ENCODE data around the gene ABTB1. TPM values are rescaled to one million over a fixed set of nuclear protein-coding genes. Genes with fewer than 3 reads are reported as not detected.

ABTB1 gene
- total RNA-seq, 1 donor from 2014 or later: 3.6 TPM

DNA sequence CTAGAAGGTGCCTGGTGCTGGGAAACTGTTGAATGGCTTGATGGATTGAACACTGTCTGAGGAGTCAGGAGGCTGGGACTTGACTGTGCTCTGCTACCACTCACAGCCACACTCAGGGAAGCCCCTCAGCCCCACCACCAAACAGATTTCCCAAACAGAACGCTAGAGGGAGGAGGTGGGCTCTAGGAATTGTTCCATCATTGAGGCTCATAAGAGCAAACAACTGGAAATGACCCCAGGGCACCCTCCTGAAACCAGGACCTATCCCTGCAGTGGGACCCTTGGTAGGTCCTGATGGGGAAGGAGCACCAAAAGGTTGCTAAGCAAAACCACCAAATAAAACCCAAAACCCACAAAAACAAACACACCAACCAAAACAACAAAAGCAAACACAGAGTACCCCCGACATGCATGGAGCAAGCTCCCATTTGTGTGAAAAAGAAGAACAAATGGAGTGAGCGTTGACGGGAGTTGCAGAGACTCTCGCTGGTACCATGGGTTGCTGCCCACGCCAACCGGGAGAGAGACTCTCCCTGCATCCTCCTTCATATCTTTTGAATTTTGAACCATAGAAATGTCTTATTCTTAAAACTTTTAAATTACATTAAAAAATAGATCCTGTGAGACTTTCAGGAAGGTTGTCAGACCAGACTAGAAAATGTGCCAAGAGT is 45.6 kb downstream of the ABTB1 start:
- DNase-seq (ENCODE audit: low read depth): no peak

- no peak for DNase-seq (ENCODE audit: low read depth)
Measured at GRCh38 chr3:127718916-127719290, 46.2 kb downstream of the ABTB1 start.

DNA sequence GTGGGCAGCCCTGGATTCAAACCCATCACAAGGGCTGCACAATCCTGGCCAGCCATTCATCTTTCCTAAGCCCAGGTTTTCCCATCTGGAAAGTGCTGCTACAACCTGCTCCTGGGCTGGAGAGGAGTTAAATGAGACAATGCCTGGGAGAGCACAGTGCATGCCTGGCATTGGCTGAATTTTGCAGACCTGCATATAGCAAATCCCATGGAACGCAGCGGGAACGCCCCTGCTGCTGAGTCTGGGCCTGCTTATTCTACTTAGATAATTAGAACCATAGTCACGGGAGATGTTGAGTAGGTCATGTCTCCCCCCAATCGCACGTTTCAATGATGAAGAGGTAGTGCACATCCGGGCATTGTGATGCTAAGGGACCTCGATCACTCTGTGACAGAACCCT is 46.6 kb downstream of the ABTB1 start:
- no peak for DNase-seq (ENCODE audit: low read depth)

DNA sequence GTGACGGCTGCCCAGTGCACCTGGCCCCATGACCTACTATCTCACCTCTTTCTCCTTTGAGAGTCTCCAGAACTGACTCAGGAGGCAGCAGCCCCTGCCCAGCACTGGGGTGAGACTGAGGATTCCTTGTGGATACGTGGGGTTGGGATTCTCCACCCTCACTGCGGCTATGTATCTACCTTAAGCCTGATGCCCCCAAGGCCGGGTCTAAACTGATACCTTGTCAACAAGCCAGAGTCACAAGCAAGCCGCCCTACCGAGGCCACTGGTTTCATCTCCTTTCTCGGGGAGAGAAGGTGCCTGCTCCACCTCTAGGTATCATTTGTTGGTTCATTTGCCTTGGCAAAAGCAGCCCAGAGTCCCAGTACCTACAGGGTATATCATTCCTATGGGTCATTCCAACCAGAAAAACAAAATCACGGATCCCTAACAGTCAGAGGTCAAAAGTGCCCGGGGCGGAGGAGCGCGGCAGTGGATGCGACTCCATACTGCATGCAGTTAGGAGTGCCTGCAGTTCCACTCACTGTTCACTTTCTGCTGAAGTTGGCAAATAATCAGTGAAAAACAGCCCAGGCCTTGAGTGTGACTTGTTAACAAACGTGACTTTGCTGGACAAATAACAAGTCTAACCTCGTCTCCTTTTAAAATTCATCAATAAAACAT is 47.5 kb downstream of the ABTB1 start:
- no peak for DNase-seq (ENCODE audit: low read depth)

DNA sequence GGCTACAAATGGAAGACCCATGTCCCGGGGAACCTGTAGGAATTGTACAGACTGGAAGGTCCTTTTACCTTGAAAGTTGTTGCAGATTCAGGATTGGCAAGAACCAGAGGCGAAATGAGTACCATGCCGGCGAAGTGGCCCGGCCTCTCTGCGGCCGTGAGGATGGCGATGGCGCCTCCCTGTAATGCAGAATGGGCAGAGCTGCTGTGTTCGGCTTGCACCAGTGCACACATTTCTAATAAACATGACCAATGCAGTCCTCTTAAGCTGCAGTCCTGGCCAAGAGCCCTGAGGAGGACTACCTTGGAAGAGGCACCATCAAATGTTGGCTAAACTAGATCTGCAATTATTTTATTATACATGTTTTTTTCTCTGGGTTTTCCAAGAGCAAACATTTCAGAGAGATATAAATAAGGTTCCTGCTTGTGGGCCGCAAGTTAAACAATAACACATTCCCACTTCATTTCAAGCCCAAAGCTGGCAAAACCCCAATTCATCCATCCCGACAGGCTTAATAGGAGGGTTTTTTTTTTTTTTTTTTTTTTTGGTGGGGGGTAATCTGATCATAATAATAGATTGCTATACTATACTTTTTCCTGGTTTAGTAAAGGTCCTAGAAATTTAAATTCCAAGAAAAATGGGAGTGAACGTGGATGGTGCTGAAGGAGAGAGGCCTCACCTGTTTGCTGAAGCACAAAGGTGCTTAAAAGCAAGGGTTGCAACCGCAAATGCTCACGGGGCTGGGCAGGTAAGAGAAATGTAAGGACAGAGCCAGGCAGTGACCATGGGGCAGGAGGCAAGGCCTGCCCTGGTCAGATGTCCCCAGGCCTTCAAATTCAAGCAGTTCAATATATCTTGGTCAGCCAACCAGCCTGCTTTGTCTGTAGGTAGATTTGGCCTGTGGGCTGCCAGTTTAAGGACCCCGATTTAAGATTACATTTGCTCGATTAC is 48.5 kb downstream of the ABTB1 start:
- no peak for DNase-seq (ENCODE audit: low read depth)

- DNase-seq (ENCODE audit: low read depth): no peak
Measured at GRCh38 chr3:127722091-127722784, 49.5 kb downstream of the ABTB1 start.

- DNase-seq (ENCODE audit: low read depth): no peak
Measured at GRCh38 chr3:127723011-127723567, 50.3 kb downstream of the ABTB1 start.

GRCh38 chr3:127726894-127727293 is 54.1 kb downstream of the ABTB1 start:
- no peak for DNase-seq (ENCODE audit: low read depth)

DNA sequence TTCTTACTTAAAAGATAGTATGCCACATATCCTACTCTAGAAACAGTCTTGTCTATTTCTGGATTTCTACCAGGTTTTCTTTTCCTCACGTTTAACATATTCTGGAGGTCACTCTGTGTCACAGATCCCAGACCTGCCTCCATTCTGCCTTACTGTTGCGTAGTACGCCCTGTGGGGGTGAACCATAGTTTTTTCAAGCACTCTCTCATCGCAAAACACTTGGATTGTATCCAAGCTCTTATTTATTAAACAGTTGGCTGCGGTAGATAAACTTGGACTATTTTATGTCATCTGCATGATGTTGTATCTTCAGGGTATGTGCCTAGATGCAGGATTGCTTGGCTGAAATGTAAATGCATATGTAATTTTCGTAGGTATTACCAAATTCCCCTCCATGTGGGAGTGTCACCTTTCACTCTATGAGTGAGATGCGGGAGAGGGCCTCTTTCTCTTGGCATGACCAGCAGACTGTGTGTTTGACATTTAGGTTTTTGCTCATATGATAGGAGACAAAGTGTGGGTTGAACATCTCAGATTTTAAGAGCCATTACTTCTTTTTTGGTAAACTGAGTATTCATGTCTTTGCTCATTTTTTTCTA is 55.8 kb downstream of the ABTB1 start:
- no peak for DNase-seq (ENCODE audit: low read depth)

DNA sequence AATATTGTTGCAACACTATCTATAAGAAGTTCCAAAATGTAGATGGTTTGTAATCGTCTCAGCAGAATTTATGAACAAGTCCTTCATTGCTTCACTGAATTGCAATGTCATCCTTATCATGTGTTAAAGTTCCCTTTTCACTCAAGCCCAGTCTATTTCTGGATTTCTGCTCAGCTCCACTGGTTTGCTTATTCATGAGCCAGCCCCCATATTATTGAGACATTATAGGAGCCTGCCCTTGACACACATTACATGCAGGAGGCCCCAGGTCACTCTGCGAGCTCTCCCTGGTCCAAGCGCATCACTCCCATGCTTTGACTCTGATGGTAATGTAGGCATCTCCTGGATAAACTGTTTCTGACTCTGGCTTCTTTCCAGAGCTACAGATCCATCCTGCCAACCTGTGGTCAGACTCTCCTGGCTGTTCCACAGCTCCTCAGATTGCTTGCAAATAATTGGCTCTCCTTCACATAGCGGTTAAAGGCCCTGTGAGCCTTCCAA is 56.9 kb downstream of the ABTB1 start:
- DNase-seq (ENCODE audit: low read depth): peak; percentile 40

DNA sequence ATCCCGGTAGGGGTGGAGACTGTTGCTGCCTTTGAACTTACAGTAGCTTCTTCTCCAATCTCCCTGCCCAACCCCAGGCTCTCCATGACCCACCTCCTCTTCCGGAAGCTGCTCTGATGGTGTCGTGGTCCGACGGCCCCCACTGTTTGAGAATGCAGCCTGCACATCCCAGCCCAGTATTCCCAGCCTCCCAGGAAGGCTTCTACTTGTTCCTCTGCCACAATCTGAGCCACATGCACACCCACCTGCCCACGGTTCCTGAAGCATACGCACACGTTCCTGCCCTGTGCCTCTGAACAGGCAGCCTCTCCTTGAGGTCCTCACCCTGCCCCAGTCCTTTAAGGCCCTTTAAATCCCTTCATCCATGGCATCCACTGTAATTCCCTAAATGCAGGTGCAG is 57.4 kb downstream of the ABTB1 start:
- no peak for DNase-seq (ENCODE audit: low read depth)

Other genes starting within 250 kb of the ABTB1 start
- gene TPRA1, start 82.2 kb upstream of the ABTB1 start, total RNA-seq: 41.6 and 49.1 TPM in 2 replicates
- gene MCM2, start 74.5 kb upstream of the ABTB1 start, total RNA-seq: 14.8 and 14.9 TPM in 2 replicates
- 4.8 and 5.5 TPM in 2 replicates for gene PODXL2, start 43.8 kb upstream of the ABTB1 start, total RNA-seq
- gene MGLL, start 149.6 kb downstream of the ABTB1 start, total RNA-seq: 102 and 107 TPM in 2 replicates
- gene KBTBD12, start 242.3 kb downstream of the ABTB1 start, total RNA-seq: 0.05 and 0.64 TPM in 2 replicates